A549 (cell line): ENCODE results near the gene ASCC2. TPM values are rescaled to one million over a fixed set of nuclear protein-coding genes. Genes with fewer than 3 reads are reported as not detected.
"Not testable (repeated sequence)": the region's sequence is repeated elsewhere in the genome, so short reads cannot be mapped to it uniquely, and the experiment has no call there.

Source experiments
- ATAC-seq, 2 experiments: fragments of 200-7000 bp in 1 of 2; fragments of >200 bp in 1 of 2; cut with Nextera tagmentation in 1 of 2; cut with Tn5 transposase in 1 of 2; 3 replicates each; pipeline versions ENCODE4 v1.8.0 to v1.9.1; 2018 to 2020; ENCODE audit warnings: mild to moderate bottlenecking in 1 of 2, moderate library complexity in 1 of 2
- CTCF ChIA-PET: fragments of 300-600 bp; sonication (Branson Sonifier 250); formaldehyde crosslinking; extraction: SDS; loops from one replicate; lab custom pipeline; 2021; ENCODE audit warnings: antibody characterized with exemption, inconsistent platforms; lab: Yijun Ruan, JAX
- POLR2A ChIA-PET: fragments of 350-600 bp; formaldehyde crosslinking; extraction: SDS; loops from one replicate; lab custom pipeline; 2021; ENCODE audit warnings: antibody characterized with exemption, inconsistent platforms; lab: Yijun Ruan, JAX
- DNase-seq, 2 experiments: peaks; one replicate each; pipeline versions ENCODE4 v3.0.0 to v3.0.0-alpha.2; 2011 to 2016; ENCODE audit warnings: low read depth in 1 of 2, low spot score in 1 of 2
- FAIRE-seq: peaks from 2 replicates; lab custom pipeline; 2011; peaks lifted over from hg19 to GRCh38; lab: Jason Lieb, UNC
- H3K27ac ChIP-seq, 2 experiments: fragments of >200 bp; sonication (Bioruptor Twin); formaldehyde crosslinking; 3 replicates each; pipeline ENCODE4 v1.5.1; 2016 to 2017
- H3K4me1 ChIP-seq: fragments of >200 bp; sonication (Bioruptor Twin); formaldehyde crosslinking; 3 replicates; pipeline ENCODE4 v1.6.1; 2016
- H3K4me2 ChIP-seq: fragments of >200 bp; sonication (Bioruptor Twin); formaldehyde crosslinking; 3 replicates; pipeline ENCODE4 v1.6.1; 2016
- H3K4me3 ChIP-seq: fragments of >200 bp; sonication (Bioruptor Twin); formaldehyde crosslinking; 3 replicates; pipeline ENCODE4 v1.5.1; 2016
- H3K9me3 ChIP-seq: fragments of >200 bp; sonication (Bioruptor Twin); formaldehyde crosslinking; 3 replicates; pipeline ENCODE4 v1.6.1; 2016
- CBX2 ChIP-seq: fragments of 200-600 bp; sonication (generic); IDR thresholded peaks from 2 replicates; pipeline ENCODE4 v1.6.1; 2016; ENCODE audit warnings: low read depth, mild to moderate bottlenecking, borderline replicate concordance
- CBX8 ChIP-seq: fragments of 200-600 bp; sonication (generic); IDR thresholded peaks from 2 replicates; pipeline ENCODE4 v1.6.1; 2016
- CHD2 ChIP-seq: fragments of 150-350 bp; IDR thresholded peaks from 2 replicates; pipeline ENCODE4 v1.6.1; 2014; ENCODE audit warnings: low read length; ENCODE audit not compliant: partially characterized antibody
- FOSL2 ChIP-seq, 2 experiments: fragments of 450-650 bp in 1 of 2; fragments of >200 bp in 1 of 2; sonication (Bioruptor Twin) in 1 of 2; formaldehyde crosslinking; IDR thresholded peaks; 2 replicates each; pipeline versions ENCODE4 v1.5.0 to v1.6.1; 2016 to 2020; ENCODE audit warnings: mild to moderate bottlenecking in 1 of 2, moderate library complexity in 1 of 2
- FOXS1 ChIP-seq: fragments of 250-450 bp; sonication (Bioruptor Pico); IDR thresholded peaks from 2 replicates; pipeline ENCODE4 v1.5.0; 2020; ENCODE audit warnings: mild to moderate bottlenecking, moderate library complexity
- GATA3 ChIP-seq: IDR thresholded peaks from 2 replicates; pipeline ENCODE4 v1.6.1; 2012; ENCODE audit warnings: borderline replicate concordance
- HOXA7 ChIP-seq: fragments of 250-450 bp; sonication (Bioruptor Pico); IDR thresholded peaks from 2 replicates; pipeline ENCODE4 v1.5.0; 2020; ENCODE audit warnings: mild to moderate bottlenecking, moderate library complexity
- HOXB13 ChIP-seq: fragments of 250-450 bp; sonication (Bioruptor Pico); IDR thresholded peaks from 2 replicates; pipeline ENCODE4 v1.5.0; 2020; ENCODE audit warnings: low read depth, mild to moderate bottlenecking, moderate library complexity
- JUN ChIP-seq, 2 experiments: fragments of >200 bp; sonication (Bioruptor Twin); formaldehyde crosslinking; IDR thresholded peaks; 2 replicates in 1 of 2; 3 replicates in 1 of 2; pipeline ENCODE4 v1.6.1; 2016 to 2017
- JUNB ChIP-seq: fragments of >200 bp; sonication (Bioruptor Twin); formaldehyde crosslinking; IDR thresholded peaks from 2 replicates; pipeline ENCODE4 v1.6.1; 2016
- KDM1A ChIP-seq: fragments of 200-600 bp; sonication (generic); IDR thresholded peaks from 2 replicates; pipeline ENCODE4 v1.6.1; 2016; ENCODE audit warnings: low read depth, mild to moderate bottlenecking
- KDM5A ChIP-seq: fragments of 200-600 bp; sonication (generic); IDR thresholded peaks from 2 replicates; pipeline ENCODE4 v1.6.1; 2016; ENCODE audit warnings: antibody characterized with exemption, mild to moderate bottlenecking
- MAZ ChIP-seq: fragments of 150-350 bp; IDR thresholded peaks from 2 replicates; pipeline ENCODE4 v1.6.1; 2014; ENCODE audit warnings: antibody characterized with exemption, low read depth, low read length, borderline replicate concordance
- MYC ChIP-seq: IDR thresholded peaks from 2 replicates; pipeline ENCODE4 v1.6.1; 2012; ENCODE audit warnings: mild to moderate bottlenecking, inconsistent platforms, low read length, improper control_type of control experiment, borderline replicate concordance
- NR3C1 ChIP-seq: fragments of >200 bp; sonication (Bioruptor Twin); formaldehyde crosslinking; IDR thresholded peaks from 3 replicates; pipeline ENCODE4 v1.6.1; 2017
- RAD21 ChIP-seq, 2 experiments: fragments of >200 bp in 1 of 2; sonication (Bioruptor Twin) in 1 of 2; formaldehyde crosslinking in 1 of 2; IDR thresholded peaks in 1 of 2; conservative IDR thresholded peaks in 1 of 2; 2 replicates in 1 of 2; 3 replicates in 1 of 2; pipeline ENCODE4 v1.6.1; 2012 to 2018; ENCODE audit warnings: inconsistent platforms in 1 of 2
- RARB ChIP-seq: fragments of 250-450 bp; sonication (Bioruptor Pico); IDR thresholded peaks from 2 replicates; pipeline ENCODE4 v1.8.0; 2021; ENCODE audit warnings: mild to moderate bottlenecking, moderate library complexity
- RCOR1 ChIP-seq: fragments of 150-350 bp; IDR thresholded peaks from 2 replicates; pipeline ENCODE4 v1.6.1; 2014; ENCODE audit warnings: antibody characterized with exemption, low read length, low read depth
- ZFP36 ChIP-seq: fragments of 450-650 bp; IDR thresholded peaks from 2 replicates; pipeline ENCODE4 v1.6.1; 2014; ENCODE audit warnings: borderline replicate concordance; ENCODE audit not compliant: partially characterized antibody
- WGBS: methylation state at CpG from one replicate; pipeline ENCODE4 v1.1.6; 2017; ENCODE audit errors: missing lambda C conversion rate; 5-methylcytosine and 5-hydroxymethylcytosine counted together
- polyA plus RNA-seq, 4 experiments: library from polyadenylated mRNA; depleted of rRNA in 3 of 4; stranded (reverse); fragments of >200 nt; fragmentation: RNase III in 1 of 4; extraction: RNeasy Plus Mini Kit Qiagen cat#74134 plus additional on column Dnase treatment in 1 of 4; gene quantifications; 2 replicates in 3 of 4; 3 replicates in 1 of 4; pipeline ENCODE4 v1.2.3, GENCODE V29; 2011 to 2017
- TF ChIP-seq, protein P1 (sequence below): IDR thresholded peaks from 2 replicates; pipeline ENCODE4 v1.6.1; 2012; ENCODE audit warnings: low read depth, borderline replicate concordance
- TF ChIP-seq, protein P2 (sequence below): fragments of >200 bp; sonication (Bioruptor Twin); formaldehyde crosslinking; IDR thresholded peaks from 2 replicates; pipeline ENCODE4 v1.6.1; 2016
- TF ChIP-seq, protein P3 (sequence below): fragments of 250-450 bp; sonication (Bioruptor Pico); IDR thresholded peaks from 2 replicates; pipeline ENCODE4 v1.5.0; 2021; ENCODE audit warnings: mild to moderate bottlenecking, moderate library complexity, borderline replicate concordance

The ASCC2 gene
- polyA plus RNA-seq, 2 of the 4 experiments (the other 2 are of a cell fraction) = 27.2 to 31.6 TPM

DNA sequence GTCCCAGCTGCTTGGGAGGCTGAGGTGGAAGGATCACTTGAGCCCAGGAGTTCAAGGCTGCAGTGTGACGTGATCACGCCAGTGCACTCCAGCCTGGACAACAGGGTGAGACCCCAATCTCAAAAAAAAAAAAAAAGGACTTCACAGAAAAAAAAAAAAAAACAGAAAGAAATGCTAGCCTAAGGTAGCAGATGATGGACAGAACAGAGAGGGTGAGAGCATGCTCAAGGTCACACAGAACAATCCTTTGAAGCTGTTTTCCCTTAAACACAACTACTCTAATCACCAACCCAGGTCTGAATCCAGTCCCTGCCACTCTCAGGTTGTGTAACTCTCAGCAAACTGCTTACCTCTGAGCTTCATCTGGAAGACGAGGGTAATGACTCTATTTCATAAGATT is 81.0 kb downstream of the ASCC2 start:
- ChIA-PET POLR2A (no interaction called here), CTCF (interaction anchor here (1.0 to 1.1 kb wide), 2 partner anchors 12 to 45 kb away, joined by 3 to 5 read pairs; no protein-coding TSS in a partner anchor)
- WGBS = 98% methylated on average over 3 of the region's 3 CpGs
- ATAC-seq = no peak
- H3K4me1 ChIP-seq = 0 out of 3 replicates have a peak, but pooled peaks cover 1% of the 10 kb centered on the region
- no peak overlapping the region for H3K4me3 ChIP-seq
- no peak overlapping the region for H3K27ac ChIP-seq
- FAIRE-seq = no peak
- TF ChIP-seq MYC (no peak), CHD2 (no peak), HOXA7 (CRISPR knock-in tag) (no peak), RAD21 (conservative IDR thresholded peaks at IDR 0.05 in 1 of 2, IDR thresholded peaks at IDR 0.05 in 1 of 2) (no peak)
- no peaks in the 10 kb centered on the region for H3K9me3 ChIP-seq
- DNase-seq = no peak
- no peak overlapping the region for H3K4me2 ChIP-seq

DNA sequence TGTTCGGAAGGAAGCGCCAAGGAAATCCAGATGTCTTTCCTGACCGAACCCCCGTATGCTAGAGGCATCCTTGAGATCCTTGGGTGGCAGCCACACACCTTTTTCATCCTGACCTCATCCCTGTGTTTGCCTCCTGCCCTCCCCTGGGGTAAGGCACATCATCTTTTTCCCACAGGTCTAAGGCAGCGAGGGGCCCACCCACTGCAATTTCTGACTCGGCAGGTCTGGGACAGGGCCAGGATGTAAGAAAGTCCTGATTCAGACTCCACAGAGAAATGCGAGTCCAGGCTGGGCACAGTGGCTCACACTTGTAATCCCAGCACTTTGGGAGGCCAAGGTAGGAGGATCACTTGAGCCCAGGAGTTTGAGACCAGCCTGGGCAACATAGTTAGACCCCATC is 81.7 kb downstream of the ASCC2 start:
- WGBS = 78% methylated on average over 7 of the region's 7 CpGs
- no peak for DNase-seq
- CTCF ChIA-PET = interaction anchor here (2.0 kb wide), 1 partner anchor 16 kb away, joined by 5 read pairs; no protein-coding TSS in a partner anchor
- H3K27ac ChIP-seq = no peak overlapping the region
- no peak overlapping the region for H3K4me2 ChIP-seq
- POLR2A ChIA-PET = interaction anchor here (1.8 kb wide), 1 partner anchor 10 kb away, joined by 6 read pairs; the partner anchor contains the start of genes UQCR10 and ZMAT5
- no peak for ATAC-seq
- no peak for FAIRE-seq
- H3K4me1 ChIP-seq = no peaks in the 10 kb centered on the region
- no peak overlapping the region for H3K4me3 ChIP-seq
- TF ChIP-seq CBX2 (no peak), KDM1A (no peak)
- TF ChIP-seq, protein P1, sequence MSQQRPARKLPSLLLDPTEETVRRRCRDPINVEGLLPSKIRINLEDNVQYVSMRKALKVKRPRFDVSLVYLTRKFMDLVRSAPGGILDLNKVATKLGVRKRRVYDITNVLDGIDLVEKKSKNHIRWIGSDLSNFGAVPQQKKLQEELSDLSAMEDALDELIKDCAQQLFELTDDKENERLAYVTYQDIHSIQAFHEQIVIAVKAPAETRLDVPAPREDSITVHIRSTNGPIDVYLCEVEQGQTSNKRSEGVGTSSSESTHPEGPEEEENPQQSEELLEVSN = no peak
- no peaks in the 10 kb centered on the region for H3K9me3 ChIP-seq

DNA sequence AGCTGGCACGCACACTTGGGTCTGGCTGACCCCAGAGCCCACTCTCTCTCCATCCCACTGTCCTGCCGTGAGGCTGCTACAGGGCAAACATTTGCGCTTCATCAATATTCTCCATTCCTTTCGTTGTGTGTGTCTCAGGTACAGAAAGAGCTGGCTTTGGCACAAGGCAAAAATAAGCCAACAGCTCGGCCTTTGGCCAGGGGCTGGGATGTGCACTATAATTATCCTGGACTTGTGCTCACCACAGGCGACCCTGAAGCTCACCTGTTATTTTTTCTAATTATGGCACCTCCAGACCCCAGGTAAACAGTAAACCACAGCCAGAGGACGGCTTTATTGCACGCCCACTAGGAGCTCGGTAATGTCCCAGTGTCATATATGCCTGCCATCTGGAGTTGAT is 82.2 kb downstream of the ASCC2 start:
- ATAC-seq (no peak), DNase-seq (no peak)
- ChIA-PET POLR2A (interaction anchor here (1.8 kb wide), 1 partner anchor 10 kb away, joined by 6 read pairs; the partner anchor contains the start of genes UQCR10 and ZMAT5), CTCF (interaction anchor here (2.0 kb wide), 1 partner anchor 16 kb away, joined by 5 read pairs; no protein-coding TSS in a partner anchor)
- 84% methylated on average over 9 of the region's 9 CpGs for WGBS
- Histone ChIP-seq H3K27ac (no peak overlapping the region), H3K4me2 (no peak overlapping the region), H3K4me3 (no peak overlapping the region)
- TF ChIP-seq JUNB (no peak), FOXS1 (CRISPR knock-in tag) (no peak), RCOR1 (no peak), FOSL2 (IDR thresholded peaks at IDR 0.05) (no peak), FOSL2 (CRISPR knock-in tag; IDR thresholded peaks at IDR 0.05) (no peak), GATA3 (no peak), HOXB13 (no peak), NR3C1 (no peak), MAZ (no peak), RARB (CRISPR knock-in tag) (no peak), KDM1A (no peak), ZFP36 (no peak), CBX8 (no peak), KDM5A (no peak), JUN (IDR thresholded peaks at IDR 0.05) (no peak)
- TF ChIP-seq, protein P2, sequence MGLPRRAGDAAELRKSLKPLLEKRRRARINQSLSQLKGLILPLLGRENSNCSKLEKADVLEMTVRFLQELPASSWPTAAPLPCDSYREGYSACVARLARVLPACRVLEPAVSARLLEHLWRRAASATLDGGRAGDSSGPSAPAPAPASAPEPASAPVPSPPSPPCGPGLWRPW = no peak
- TF ChIP-seq, protein P1 = no peak
- TF ChIP-seq, protein P3, sequence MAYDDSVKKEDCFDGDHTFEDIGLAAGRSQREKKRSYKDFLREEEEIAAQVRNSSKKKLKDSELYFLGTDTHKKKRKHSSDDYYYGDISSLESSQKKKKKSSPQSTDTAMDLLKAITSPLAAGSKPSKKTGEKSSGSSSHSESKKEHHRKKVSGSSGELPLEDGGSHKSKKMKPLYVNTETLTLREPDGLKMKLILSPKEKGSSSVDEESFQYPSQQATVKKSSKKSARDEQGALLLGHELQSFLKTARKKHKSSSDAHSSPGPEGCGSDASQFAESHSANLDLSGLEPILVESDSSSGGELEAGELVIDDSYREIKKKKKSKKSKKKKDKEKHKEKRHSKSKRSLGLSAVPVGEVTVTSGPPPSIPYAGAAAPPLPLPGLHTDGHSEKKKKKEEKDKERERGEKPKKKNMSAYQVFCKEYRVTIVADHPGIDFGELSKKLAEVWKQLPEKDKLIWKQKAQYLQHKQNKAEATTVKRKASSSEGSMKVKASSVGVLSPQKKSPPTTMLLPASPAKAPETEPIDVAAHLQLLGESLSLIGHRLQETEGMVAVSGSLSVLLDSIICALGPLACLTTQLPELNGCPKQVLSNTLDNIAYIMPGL = no peak
- TF ChIP-seq, all 56 proteins: peak for 0
- Histone ChIP-seq H3K9me3 (no peaks in the 10 kb centered on the region), H3K4me1 (no peaks in the 10 kb centered on the region)
- FAIRE-seq = no peak

DNA sequence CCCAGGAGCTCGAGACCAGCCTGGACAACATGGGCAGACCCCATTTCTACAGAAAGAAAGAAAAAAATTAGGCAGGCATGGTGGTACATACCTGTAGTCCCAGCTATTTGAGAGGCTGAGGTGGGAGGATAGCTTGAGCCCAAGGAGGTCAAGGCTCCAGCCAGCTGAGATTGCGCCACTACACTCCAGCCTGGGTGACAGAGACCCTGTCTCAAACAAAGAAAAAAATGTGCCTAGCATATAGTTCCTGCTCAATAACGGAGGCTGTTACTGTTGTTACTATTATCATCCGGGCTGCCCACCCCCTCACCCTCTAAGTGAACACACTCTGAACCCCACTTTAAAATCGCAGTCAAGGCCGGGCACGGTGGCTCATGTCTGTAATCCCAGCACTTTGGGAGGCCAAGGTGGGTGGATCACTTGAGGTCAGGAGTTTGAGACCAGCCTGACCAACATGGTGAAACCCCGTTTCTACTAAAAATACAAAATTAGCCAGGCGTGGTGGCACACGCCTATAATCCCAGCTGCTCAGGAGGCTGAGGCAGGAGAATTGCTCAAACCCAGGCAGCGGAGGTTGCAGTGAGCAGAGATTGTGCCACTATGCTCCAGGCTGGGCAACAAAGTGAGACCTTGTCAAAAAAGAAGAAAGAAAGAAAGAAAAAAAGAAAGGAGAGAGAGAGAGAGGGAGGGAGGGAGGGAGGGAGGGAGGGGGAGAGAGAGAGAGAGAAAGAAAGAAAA is 83.2 kb downstream of the ASCC2 start:
- H3K9me3 ChIP-seq, H3K27ac ChIP-seq, H3K4me1 ChIP-seq, H3K4me3 ChIP-seq, DNase-seq, FAIRE-seq, ATAC-seq, H3K4me2 ChIP-seq: not testable (repeated sequence)
- WGBS = 91% methylated on average over 11 of the region's 11 CpGs
- ChIA-PET POLR2A (interaction anchor here (1.8 kb wide), 1 partner anchor 11 kb away, joined by 6 read pairs; the partner anchor contains the start of genes UQCR10 and ZMAT5), CTCF (interaction anchor here (0.7 to 2.0 kb wide), 4 partner anchors 9 to 250 kb away, joined by 3 to 8 read pairs (median 4); no protein-coding TSS in a partner anchor)
